ENCODE measurements around the gene ZMAT3.
"Not testable (repeated sequence)": the region's sequence is repeated elsewhere in the genome, so short reads cannot be mapped to it uniquely, and the experiment has no call there.

Gene ZMAT3

DNA sequence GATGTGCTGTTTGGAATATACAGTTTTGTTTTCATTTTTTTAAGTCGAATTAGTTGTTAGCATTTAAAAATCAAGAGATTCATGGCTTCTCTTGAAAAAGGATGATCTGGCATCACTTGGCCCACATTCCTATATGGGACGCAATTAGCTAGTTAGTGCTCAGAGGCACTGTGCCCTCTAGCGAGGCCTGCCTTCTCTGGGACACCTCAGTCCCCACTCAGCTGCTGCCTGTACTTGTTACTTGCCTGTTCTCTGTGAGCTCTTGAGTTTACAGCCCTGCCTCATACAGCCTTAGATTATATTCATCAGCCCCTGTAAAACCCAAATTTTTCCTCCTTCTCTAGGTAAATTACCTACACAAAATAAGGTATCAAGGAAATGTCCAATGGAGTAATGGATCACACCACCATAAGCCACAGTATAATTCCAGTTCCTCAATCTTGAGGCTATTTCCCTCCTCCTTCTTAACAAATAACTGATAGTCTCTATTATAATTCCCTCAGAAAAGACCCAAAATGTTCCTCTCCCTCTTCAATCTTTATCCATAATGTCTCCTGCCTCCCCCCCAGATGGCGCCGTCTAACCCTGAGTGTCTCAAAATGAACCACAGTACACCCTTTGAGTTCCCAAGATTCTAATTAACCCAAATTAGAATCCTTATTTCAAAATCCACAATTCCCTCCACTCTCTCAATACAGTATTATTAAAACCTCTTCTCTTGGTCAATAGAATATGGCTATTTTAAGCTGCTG lies 2.7 kb downstream of the ZMAT3 start:
- peak; percentile 5 to 30 (median 19) for DNase-seq

- DNase-seq: no peak
Observed at GRCh38 chr3:179067839-179068238, 3.8 kb downstream of the ZMAT3 start.

DNA sequence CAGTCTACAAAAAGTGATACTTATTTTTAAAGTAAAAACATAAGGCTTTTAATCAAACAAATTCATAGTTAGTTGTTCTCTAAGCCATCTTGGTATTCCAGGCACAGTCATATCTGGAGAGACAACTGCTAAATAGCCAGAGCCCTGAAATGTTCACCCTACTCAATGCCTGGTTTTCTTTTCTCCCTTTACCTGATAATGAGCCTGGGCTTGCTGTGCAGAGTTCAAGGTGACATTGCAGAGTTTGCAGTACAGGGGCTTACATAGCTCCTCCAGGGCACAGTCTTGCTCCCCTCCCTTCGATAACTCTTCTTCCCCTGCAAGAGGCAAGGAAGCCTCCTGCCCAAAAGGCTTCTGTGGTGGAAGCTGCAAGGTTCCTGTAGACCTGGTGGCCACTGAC lies 4.3 kb downstream of the ZMAT3 start:
- no peak for DNase-seq

DNA sequence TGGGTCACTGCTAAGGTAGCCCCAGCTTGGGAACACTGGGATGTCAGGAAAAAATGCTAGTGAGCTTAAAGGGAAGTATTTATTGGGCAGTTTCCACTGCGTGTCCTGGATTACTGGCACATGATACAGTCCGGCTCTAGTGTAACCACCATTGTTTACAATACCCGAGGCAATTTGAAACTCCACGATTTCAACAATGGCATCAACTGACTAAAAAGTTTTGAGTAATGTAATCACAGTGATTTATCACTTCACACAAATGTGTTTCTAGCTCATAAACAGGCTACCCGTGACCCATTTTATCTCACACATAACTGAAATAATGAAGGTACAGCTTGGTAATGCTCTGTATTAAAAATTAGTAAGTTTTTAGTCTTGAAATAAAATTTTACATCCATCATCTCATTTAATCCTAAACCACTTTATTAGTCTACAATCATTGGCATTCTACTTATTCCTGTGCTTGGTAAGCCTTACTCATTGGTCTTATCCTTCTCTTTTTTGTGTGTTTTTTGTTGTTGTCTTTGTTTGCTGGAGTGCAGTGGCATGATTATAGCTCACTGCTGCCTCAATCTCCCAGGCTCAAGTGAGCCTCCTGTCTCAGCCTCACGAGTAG lies 7.6 kb downstream of the ZMAT3 start:
- no peak for DNase-seq

- DNase-seq: no peak
Observed at GRCh38 chr3:179056326-179056725, 15.3 kb downstream of the ZMAT3 start.

- DNase-seq: not testable (repeated sequence)
Observed at GRCh38 chr3:179054565-179054964, 17.0 kb downstream of the ZMAT3 start.

GRCh38 chr3:179046497-179047353 lies 24.9 kb downstream of the ZMAT3 start:
- DNase-seq: no peak

DNA sequence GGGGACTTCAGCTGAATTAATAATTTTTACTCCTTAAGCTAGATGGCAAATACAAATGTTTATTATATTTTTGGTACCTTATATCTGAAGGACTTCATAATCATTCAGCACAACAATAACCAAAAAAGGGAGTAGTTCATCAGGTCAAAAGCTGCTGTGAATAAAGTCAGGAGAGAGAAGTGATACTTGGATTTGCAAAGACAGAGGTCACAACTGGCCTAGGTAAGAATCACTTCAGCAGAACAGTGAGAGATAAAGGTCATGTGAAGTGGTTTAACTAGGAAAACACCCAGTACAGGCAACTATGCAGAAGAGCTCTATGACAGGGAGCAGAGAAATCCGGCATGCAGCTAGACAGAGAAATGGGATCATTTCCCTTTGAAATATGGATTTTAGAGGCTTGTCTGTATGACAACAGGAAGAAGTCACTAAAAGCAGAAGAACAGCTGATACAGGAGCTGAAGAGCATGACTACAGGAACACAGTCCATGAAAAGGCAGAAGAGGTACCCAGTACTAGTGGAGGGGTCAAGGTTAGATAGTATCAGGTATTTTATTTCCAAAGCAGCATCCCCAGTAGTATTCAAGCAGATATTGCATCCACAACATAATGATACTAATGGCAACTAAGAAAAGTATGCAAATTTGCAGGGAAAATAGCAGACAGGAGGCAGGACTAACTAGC lies 25.7 kb downstream of the ZMAT3 start:
- no peak for DNase-seq

DNA sequence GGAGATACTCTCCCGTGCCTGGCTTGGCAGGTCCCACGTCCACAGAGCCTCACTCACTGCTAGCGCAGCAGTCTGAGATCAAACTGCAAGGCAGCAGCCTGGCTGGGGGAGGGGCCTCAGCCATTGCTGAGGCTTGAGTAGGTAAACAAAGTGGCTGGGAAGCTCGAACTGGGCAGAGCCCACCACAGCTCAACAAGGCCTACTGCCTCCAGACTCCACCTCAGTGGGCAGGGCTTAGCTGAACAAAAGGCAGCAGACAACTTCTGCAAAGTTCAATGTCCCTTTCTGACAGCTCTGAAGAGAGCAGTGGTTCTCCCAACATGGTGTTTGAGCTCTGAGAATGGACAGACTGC lies 32.7 kb downstream of the ZMAT3 start:
- DNase-seq: not testable (repeated sequence)

DNA sequence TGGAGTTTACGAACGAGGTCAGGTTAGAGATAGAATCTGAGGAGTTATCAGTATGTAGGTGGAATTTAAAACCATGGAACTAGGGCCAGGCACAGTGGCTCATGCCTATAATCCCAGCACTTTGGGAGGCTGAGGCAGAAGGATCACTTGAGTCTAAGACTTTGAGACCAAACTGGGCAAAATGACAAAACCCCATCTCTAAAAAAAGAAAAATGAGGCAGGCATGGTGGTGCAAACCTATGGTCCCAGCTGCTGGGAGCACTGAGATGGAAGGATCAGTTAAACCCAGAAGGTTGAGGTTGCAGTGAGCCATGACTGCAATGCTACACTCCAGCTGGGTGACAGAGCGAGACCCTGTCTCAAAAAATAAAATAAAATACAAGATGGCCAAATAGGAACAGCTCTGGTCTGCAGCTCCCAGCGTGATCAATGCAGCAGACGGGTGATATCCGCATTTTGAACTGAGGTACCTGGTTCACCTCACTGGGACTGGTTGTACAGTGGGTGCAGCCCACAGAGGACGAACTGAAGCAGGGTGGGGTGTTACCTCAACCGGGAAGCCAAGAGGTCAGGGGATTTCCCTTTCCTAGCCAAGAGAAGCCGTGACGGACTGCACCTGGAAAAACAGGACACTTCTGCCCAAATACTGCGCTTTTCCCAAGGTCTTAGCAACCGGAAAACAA lies 33.3 kb downstream of the ZMAT3 start:
- no peak for DNase-seq

DNA sequence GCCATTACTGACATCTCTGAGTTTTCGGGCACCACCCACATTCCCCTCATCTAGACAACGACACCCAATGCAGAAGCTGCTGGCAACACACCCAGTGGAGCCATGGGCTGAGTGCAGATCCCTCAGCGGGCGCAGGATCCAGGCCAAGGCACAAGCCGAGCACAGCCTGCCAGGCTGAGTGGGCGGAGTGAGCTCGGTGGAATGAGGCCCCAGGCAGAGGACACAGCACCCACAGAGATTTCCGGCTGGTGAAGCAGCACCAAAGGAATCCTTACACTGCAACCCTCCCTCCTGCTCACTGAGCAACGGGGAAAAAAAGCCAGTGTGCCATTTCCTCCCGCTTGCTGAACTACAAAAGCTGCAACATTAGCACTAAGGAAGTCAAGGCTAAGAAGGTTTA lies 34.3 kb downstream of the ZMAT3 start:
- peak in 3 of 5 donors; percentile 22 to 72 (median 36) for DNase-seq

DNA sequence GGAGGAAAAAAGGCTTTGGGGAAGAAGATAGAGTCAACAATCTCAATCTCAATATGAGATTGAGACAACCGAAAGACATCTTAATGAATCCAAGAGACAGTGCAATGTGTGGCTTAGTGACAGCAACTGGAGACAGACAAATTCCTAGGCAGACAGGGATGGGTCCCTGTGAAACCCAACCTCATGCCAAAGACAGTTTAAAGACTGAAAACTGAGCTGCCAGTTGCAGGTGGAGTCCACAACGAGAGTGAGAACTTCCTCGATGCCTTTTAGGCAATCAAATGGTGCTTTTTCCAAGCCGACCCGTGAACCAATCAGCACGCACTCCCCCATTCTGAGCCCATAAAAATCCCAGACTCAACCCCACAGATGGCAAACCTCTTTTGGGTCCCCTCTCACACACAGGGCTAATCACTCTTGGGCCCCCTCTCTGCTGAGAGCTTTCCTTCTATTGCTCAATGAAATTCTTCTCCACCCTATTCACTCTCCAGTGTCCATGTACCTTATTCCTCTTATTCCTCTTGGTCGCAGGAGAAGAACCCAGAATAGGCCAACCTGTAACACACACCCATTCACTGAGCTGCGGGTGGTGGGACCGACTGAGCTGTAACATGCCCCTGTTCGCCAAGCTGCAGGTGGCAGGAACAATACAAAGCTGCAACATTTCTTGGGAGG lies 34.8 kb downstream of the ZMAT3 start:
- DNase-seq: no peak

DNA sequence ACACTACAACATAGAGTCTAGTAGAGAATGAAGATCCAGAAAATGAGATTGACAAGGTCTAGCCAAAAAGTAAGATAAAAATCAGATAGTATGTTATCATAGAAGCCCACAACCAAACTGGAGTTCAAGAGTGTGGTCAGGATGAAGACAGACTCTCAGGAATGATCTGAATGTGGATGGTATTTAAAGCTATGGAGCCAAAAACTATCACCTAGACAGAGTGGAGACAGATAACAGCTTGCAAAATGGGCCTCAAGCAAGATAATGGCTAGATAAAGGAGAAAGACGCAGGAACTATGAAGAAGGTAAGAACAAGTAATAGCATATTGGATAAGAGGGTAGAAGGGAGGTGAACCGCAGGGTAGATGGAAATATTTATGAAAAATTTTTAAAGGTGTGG lies 35.4 kb downstream of the ZMAT3 start:
- DNase-seq: no peak

DNA sequence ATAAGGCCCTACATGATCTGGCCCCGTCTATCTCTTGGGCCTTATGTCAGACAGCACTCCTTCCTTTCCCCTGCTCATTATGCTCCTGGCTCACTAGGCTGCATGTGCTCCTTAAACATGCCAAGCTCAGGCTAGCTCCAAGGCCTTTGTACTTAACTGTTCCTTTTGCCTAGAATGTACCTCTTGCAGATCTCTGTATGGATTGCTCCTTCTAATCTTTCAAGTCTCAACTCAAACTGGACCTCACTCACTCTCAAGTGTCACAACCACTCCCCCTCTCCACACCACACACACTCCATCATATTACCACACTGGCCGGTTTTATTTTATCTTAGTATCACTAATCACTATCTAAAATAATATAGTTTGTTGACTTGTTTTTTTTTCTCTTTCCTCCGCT lies 36.4 kb downstream of the ZMAT3 start:
- DNase-seq: no peak

GRCh38 chr3:179033304-179033657 lies 38.3 kb downstream of the ZMAT3 start:
- DNase-seq: not testable (repeated sequence)

GRCh38 chr3:179032454-179033303 lies 38.9 kb downstream of the ZMAT3 start:
- DNase-seq: not testable (repeated sequence)

DNA sequence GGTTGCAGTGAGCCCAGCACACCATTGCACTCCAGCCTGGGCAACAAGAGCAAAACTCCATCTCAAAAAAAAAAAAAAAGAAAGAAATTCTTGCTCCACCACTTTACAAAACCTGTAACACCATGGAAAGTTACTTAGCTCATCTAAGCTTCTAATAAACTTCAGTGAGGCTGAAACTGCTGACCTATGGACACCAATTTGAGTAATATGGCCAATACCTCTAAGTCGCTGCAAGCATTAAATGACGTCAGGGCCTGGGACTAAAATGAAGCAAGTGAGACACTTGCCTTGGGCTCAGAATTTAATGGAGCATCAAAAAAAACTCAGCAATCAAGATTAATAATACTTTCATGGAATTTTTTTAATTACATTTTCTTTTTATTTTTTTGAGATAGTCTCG lies 42.5 kb downstream of the ZMAT3 start:
- no peak for DNase-seq

DNA sequence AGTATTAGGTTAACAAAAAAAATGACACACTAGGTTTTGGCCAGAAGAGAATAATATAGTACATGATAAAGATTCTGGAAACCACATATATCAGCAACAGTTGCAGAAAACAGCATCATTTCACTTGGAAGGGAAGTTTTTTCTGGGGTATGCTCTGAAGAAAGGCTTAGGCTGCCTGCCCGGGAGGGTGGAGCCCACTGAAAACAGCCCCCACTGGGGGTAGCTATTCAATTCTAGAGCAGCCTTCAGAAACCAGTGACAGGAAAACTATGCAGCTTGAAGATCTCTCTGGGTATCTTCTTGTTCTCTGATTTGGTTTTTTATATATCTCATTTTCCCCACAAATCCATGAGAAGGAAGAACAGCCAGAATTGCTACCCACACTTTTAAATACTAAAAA lies 43.2 kb downstream of the ZMAT3 start:
- no peak for DNase-seq

- no peak for DNase-seq
Observed at GRCh38 chr3:179027326-179027900, 44.2 kb downstream of the ZMAT3 start.

- no peak for DNase-seq
Observed at GRCh38 chr3:179026636-179027035, 45.0 kb downstream of the ZMAT3 start.
